ENCODE results near the gene CBLB.

The CBLB gene

GRCh38 chr3:105845488-105845887 is 23.3 kb downstream of the CBLB start:
- DNase-seq = no peak

DNA sequence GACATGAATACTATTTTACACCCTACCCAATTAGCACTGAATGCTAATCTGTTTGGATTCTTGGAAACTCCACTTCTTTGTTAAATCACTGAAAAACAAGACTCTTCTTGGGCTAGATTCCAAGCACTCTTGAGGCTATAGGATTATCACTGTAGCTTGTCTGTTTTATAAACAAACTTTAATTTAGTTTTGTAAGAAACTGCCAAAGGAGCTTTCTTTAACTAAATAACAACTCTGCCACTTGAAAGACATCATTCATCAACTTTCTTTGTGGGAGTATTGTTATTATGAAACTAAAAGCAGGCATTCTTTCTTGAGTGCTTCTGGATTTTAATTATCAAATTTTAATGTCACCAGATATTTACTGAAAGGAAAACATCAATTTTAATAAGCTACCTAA is 24.1 kb downstream of the CBLB start:
- DNase-seq = no peak

DNA sequence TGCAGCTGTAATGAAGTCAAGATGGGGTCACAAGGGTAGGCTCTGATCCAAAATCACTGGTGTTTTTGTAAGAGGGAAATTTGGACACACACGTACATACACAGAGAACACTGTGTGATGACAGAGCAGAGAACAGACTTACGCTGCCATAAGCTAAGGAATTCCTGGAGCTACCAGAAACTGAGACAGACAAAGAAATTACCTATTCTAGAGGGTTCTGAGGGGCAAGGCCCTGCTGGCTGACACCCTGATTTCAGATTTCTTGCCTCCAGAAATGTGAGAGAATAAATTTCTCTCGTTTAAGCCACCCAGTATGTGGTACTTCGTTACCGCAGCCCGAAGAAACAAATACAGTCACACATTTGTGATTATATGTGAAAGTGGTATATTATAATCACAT is 24.8 kb downstream of the CBLB start:
- no peak for DNase-seq

GRCh38 chr3:105842943-105843342 is 25.9 kb downstream of the CBLB start:
- no peak for DNase-seq

DNA sequence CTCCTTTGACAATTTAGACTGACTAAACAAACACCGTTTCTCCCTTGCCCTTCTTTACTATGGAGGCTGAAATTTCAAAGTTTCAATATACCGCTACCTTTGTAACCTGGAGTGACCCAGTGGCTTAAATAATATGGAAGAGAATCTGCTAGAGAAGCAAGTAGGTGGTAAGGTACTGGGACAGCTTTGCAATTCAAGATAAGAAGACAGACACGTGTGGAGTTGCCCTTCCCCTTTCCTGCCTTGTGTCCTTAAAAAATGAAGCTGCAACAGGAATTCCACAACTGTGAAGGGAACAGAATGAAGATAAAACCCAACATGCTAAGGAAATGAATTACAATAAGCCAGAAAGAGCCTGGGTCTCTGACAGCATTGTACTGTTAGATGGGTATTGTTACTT is 26.4 kb downstream of the CBLB start:
- no peak for DNase-seq

GRCh38 chr3:105837947-105838346 is 30.9 kb downstream of the CBLB start:
- DNase-seq = no peak

DNA sequence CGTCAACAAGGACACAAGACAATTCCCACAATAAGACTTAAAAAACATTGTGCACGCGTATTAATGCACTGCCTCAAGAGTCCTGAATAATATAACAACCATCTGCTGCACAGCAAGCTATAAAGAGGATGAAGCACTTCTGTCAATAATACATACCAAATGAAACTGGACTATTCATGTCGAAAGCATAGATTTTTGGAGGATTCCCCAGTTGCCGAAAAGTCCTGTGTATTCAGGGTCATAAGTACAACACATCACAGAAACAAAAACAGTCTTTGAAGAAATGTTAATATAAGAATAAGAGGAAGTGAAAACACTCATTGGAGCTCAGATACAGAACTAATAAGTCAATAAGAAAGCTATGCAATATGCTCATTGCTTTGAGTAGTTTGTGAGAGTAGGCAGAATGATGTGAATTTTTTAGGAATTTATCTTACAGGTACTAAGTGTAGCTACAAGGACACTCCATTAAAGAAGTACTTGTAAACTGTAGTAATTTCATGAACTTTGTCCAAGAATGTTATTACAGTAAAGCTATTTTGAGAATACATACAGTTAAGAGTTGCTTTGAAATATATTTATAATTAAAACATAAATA is 31.6 kb downstream of the CBLB start:
- no peak for DNase-seq

DNA sequence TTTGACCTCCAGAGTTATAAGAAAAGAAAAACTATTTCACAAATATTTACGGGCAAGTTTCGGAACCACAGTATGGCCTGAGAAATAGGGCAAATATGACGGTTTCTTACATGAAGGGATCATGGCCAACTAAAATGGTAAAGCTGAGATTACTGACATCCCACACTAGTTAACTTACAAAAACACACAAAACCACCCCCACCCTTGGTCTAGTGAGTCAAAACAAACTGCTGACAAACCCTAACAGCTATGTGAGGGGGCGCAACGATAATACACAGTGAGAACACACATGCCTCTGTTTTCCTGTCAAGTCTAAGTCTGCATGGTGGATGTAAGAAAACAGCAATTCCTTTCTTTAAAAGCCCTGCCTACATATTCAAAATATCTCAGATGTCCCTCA is 32.3 kb downstream of the CBLB start:
- DNase-seq = no peak

GRCh38 chr3:105835606-105836005 is 33.2 kb downstream of the CBLB start:
- DNase-seq = no peak

DNA sequence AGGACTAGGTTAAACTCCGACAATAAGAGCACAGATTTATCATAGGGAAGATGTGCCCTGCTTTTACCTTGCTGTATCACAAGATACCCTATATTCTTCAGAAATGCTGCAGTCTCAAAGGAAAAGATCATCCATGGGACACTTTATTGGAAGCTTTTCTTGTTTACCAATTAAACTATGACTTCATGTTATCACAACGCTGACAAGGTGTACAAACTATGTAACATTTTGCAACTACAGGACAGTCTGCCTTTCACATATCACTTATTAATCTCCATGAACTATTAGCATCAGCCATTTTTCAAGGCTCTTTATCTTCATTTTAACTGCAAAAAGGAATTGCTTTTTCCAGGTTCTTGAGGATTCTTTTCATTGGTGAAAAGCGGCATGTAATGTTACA is 34.0 kb downstream of the CBLB start:
- DNase-seq = no peak

GRCh38 chr3:105832644-105833043 is 36.2 kb downstream of the CBLB start:
- no peak for DNase-seq

DNA sequence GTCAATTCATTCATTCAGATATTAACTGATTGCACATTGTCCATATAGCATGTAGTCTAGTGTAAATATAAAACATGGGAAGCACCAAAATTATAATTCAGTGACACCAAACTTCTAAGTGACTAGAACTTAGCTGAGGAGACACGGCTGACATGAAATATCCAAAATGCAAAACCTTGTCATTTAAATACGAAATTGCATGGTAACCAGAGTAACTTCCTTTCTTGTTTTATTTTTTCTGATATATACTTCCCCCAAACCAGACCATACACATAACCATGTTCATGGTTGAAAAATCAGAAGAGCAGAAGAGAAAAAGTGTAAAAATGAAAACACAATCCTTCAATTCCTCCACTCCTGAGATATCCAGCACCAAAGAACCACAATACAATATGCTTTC is 38.0 kb downstream of the CBLB start:
- DNase-seq = no peak

- DNase-seq = peak; percentile 3
Observed at GRCh38 chr3:105829871-105830622, 38.8 kb downstream of the CBLB start.

- DNase-seq = no peak
Observed at GRCh38 chr3:105829229-105829628, 39.6 kb downstream of the CBLB start.

DNA sequence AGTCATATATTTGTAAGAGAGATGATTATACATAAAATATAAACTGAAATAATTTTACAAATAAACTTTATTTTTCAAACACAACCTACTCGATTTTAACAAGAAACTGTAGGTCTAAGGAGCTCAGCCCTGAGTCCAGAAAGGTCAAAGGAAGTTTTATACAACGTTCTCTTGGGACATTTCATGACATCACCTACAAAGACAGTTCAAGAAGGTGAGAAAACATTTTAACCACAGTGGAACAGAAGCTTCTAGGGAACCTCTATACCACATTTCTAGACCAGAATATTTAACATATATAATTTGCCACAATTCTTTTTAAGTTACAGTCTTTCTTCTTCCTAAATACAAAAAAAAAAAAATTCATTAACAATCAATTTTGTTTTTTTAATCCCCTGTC is 40.1 kb downstream of the CBLB start:
- DNase-seq = no peak

DNA sequence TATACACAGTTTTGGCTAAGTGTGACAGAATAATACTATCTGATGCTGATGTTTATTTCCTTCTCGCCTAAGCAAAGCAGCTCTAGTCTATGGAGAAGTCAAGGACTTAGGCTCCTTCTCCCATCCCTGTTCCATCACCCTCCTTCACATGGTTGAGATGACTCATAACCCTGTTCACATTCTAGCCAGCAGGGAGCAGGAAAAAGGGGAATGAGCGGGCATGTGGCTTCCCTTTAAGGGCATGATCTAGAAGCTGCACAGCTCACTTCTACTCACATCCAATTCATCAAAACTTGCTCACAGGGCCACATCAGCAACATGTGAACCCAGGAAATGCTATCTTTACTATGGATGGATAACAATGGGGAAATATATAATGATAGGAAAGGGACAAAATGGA is 40.9 kb downstream of the CBLB start:
- peak; percentile 67 for DNase-seq

GRCh38 chr3:105826778-105827634 is 41.8 kb downstream of the CBLB start:
- DNase-seq = no peak

DNA sequence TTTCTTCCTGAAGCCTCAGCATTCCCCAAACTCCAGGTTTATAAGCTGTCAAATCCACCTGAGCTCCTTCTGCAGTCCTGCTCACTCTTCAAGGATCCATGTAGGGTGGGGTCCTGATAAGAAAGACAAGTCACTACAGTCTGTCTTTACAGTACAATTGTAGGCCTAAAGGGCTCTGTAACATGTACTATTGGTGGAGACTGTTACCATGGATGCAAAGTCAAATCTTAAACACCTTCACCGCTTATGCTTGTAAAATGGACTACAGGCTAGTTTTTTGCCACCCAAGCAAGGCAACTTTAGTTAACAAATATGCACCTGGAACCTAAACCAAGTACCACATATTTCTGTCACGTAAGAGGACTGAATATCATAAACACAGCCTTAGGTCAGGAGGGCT is 44.7 kb downstream of the CBLB start:
- no peak for DNase-seq

GRCh38 chr3:105823149-105823867 is 45.5 kb downstream of the CBLB start:
- DNase-seq = peak; percentile 36

DNA sequence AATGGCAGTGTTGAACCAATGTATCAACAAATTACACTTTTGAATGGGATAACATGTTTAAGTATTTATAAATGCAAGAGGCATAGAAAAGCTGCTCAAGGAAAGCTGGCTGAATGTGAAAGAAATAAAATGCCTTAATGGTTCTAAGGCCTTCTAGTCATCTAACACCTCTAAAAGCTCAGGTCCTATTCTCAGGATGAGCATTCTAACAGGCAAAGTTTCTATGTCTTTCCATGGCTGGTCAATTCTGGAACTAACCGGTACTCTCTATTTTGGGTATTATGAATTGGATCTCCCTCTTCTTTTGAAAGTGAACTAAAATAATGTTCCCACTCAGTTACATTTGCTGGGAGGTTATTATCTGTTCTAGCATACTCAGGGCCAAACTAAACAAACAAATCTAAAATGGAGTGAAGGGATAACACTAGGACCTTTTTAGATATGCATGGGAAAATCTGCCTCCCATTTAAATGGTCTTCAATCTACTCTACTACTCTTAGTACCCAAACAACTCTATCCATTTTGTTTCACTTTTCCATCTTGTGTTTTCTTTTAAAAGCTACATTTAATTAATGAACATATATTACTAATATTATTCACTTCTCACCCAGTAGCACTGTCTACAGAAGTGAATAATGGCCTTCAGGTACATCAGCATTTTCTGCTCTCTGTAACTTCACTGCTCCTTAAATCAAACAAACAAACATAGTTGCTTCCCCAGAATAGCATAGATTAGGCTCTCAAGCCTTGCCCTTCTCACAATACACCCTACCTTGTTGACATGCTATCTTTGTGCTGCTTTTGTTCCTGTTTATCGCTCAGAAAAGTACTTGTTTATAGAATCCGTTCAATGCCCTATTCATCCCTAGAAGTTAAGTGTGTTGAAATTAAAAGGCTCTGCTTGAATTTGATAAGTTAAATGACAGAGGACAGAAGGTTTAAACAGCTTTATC is 46.4 kb downstream of the CBLB start:
- DNase-seq = no peak

GRCh38 chr3:105821433-105821832 is 47.4 kb downstream of the CBLB start:
- DNase-seq = no peak

GRCh38 chr3:105816833-105817232 is 52.0 kb downstream of the CBLB start:
- DNase-seq = no peak
